GM23248 (cell line): ENCODE measurements around the gene PIAS2.

Experiments used
- EZH2 ChIP-seq: fragments of 200-600 bp; sonication (generic); IDR thresholded peaks from 2 replicates; pipeline ENCODE4 v1.6.1; 2018; ENCODE audit warnings: antibody characterized with exemption, mild to moderate bottlenecking; ENCODE audit not compliant: insufficient read depth, poor library complexity, severe bottlenecking
- EZH2phosphoT487 ChIP-seq: fragments of 200-600 bp; sonication (generic); IDR thresholded peaks from 2 replicates; pipeline ENCODE4 v1.6.1; 2018; ENCODE audit warnings: antibody characterized with exemption, moderate library complexity, mild to moderate bottlenecking, low read depth; ENCODE audit not compliant: insufficient read depth

GRCh38 chr18:46794607-46795006 is 122.7 kb downstream of the PIAS2 start:
- TF ChIP-seq EZH2 (no peak), EZH2phosphoT487 (no peak)
